Peyer's patch (tissue), 4 donors: ENCODE measurements around the gene CACNA1B. TPM values are rescaled to one million over a fixed set of nuclear protein-coding genes. Genes with fewer than 3 reads are reported as not detected.
"Not testable (repeated sequence)": the region's sequence is repeated elsewhere in the genome, so short reads cannot be mapped to it uniquely, and the experiment has no call there.

Source experiments
- DNase-seq, 3 donors: peaks; one replicate each; pipeline ENCODE4 v3.0.0-alpha.2; 2017 to 2019
- H3K27ac ChIP-seq, 4 donors: fragments of 200-600 bp; sonication (generic); one replicate each; pipeline ENCODE4 v1.5.1; 2016 to 2019
- H3K27me3 ChIP-seq, 2 donors: fragments of 200-600 bp; sonication (generic); one replicate each; pipeline ENCODE4 v1.5.1; 2019
- H3K36me3 ChIP-seq, 3 donors: fragments of 200-600 bp; sonication (generic); one replicate each; pipeline ENCODE4 v1.5.1; 2016 to 2019
- H3K4me1 ChIP-seq, 4 donors: fragments of 200-600 bp; sonication (generic); one replicate each; pipeline ENCODE4 v1.5.1; 2016 to 2019
- H3K4me3 ChIP-seq, 4 donors: fragments of 200-600 bp; sonication (generic); 1 replicate in 3 of 4; 2 replicates in 1 of 4; pipeline ENCODE4 v1.5.1; 2016 to 2019; ENCODE audit warnings: mild to moderate bottlenecking in 1 of 4
- H3K9me3 ChIP-seq, 4 donors: fragments of 200-600 bp; sonication (generic); one replicate each; pipeline ENCODE4 v1.5.1; 2016 to 2019; ENCODE audit warnings: mild to moderate bottlenecking in 1 of 4
- CTCF ChIP-seq, 6 experiments: fragments of 450-650 bp in 4 of 6; fragments of 200-600 bp in 2 of 6; sonication (generic) in 1 of 6; IDR thresholded peaks; one replicate each; pipeline ENCODE4 v1.5.1; 2017 to 2019; ENCODE audit warnings: antibody characterized with exemption in 6 of 6, mild to moderate bottlenecking in 3 of 6, moderate library complexity in 1 of 6
- POLR2A ChIP-seq, 2 donors: fragments of 450-650 bp; IDR thresholded peaks; one replicate each; pipeline ENCODE4 v1.5.1; 2017; ENCODE audit warnings: antibody characterized with exemption in 2 of 2, mild to moderate bottlenecking in 2 of 2, moderate library complexity in 2 of 2
- total RNA-seq, 4 donors: library from RNA; depleted of rRNA; stranded (reverse); fragments of >200 nt; gene quantifications; one replicate each; pipeline ENCODE4 v1.1.0, GENCODE V29; 2016

Gene CACNA1B
- total RNA-seq, 4 donors from 2014 or later: 0.13 to 0.83 (median 0.38) TPM; not detected in 1

GRCh38 chr9:138105561-138106505 is 228.3 kb downstream of the CACNA1B start:
- no peak overlapping the region for H3K4me3 ChIP-seq
- H3K9me3 ChIP-seq: no peaks in the 10 kb centered on the region
- H3K27me3 ChIP-seq: no peaks in the 10 kb centered on the region
- H3K4me1 ChIP-seq: no peaks in the 10 kb centered on the region
- no peak for TF ChIP-seq POLR2A (IDR thresholded peaks at IDR 0.05)
- TF ChIP-seq CTCF (IDR thresholded peaks at IDR 0.05): no peak
- no peaks in the 10 kb centered on the region for H3K36me3 ChIP-seq
- no peak overlapping the region for H3K27ac ChIP-seq
- peak in 1 of 3 donors; percentile 6 for DNase-seq

- not testable (repeated sequence) for H3K27me3 ChIP-seq, H3K36me3 ChIP-seq, H3K4me1 ChIP-seq, H3K27ac ChIP-seq, H3K4me3 ChIP-seq, H3K9me3 ChIP-seq
- DNase-seq: peak in 1 of 3 donors; percentile 9
Measured at GRCh38 chr9:138107039-138107438, 229.5 kb downstream of the CACNA1B start.

GRCh38 chr9:138111607-138112006 is 234.0 kb downstream of the CACNA1B start:
- Histone ChIP-seq H3K4me3 (no peak overlapping the region), H3K36me3 (no peaks in the 10 kb centered on the region)
- TF ChIP-seq CTCF (IDR thresholded peaks at IDR 0.05): no peak
- TF ChIP-seq POLR2A (IDR thresholded peaks at IDR 0.05): no peak

GRCh38 chr9:138112090-138112748 is 234.6 kb downstream of the CACNA1B start:
- Histone ChIP-seq H3K4me3 (no peak overlapping the region), H3K27ac (no peak overlapping the region), H3K4me1 (no peaks in the 10 kb centered on the region), H3K9me3 (no peaks in the 10 kb centered on the region), H3K27me3 (no peaks in the 10 kb centered on the region), H3K36me3 (no peaks in the 10 kb centered on the region)
- DNase-seq: peak in 1 of 3 donors; percentile 3
- TF ChIP-seq POLR2A (IDR thresholded peaks at IDR 0.05): no peak
- TF ChIP-seq CTCF (IDR thresholded peaks at IDR 0.05): no peak

More at GRCh38 chr9:138111607-138112006, 234.0 kb downstream of the CACNA1B start:
- Histone ChIP-seq H3K9me3 (no peaks in the 10 kb centered on the region), H3K27ac (no peak overlapping the region), H3K4me1 (no peaks in the 10 kb centered on the region), H3K27me3 (no peaks in the 10 kb centered on the region)
- peak in 1 of 3 donors; percentile 8 for DNase-seq

- no peaks in the 10 kb centered on the region for H3K4me1 ChIP-seq
- TF ChIP-seq POLR2A (IDR thresholded peaks at IDR 0.05) (no peak), CTCF (IDR thresholded peaks at IDR 0.05) (no peak)
Measured at GRCh38 chr9:138112791-138113600, 235.4 kb downstream of the CACNA1B start.

GRCh38 chr9:138113701-138114325 is 236.2 kb downstream of the CACNA1B start:
- not testable (repeated sequence) for H3K9me3 ChIP-seq, H3K4me3 ChIP-seq, H3K36me3 ChIP-seq, H3K27me3 ChIP-seq, H3K27ac ChIP-seq, H3K4me1 ChIP-seq
- DNase-seq: peak in 1 of 3 donors; percentile 13

More at GRCh38 chr9:138112791-138113600, 235.4 kb downstream of the CACNA1B start:
- no peak overlapping the region for H3K27ac ChIP-seq
- no peak overlapping the region for H3K4me3 ChIP-seq
- no peaks in the 10 kb centered on the region for H3K36me3 ChIP-seq
- no peaks in the 10 kb centered on the region for H3K9me3 ChIP-seq
- peak in 2 of 3 donors; percentile 10 to 24 for DNase-seq
- no peaks in the 10 kb centered on the region for H3K27me3 ChIP-seq
